Esophagus squamous epithelium (tissue), 4 donors: ENCODE results near the gene MUC20.

Source experiments
- CTCF ChIP-seq, 6 experiments: fragments of 450-650 bp in 4 of 6; fragments of 200-600 bp in 2 of 6; sonication (generic) in 2 of 6; IDR thresholded peaks; one replicate each; pipeline ENCODE4 v1.5.1; 2016 to 2019; ENCODE audit warnings: antibody characterized with exemption in 6 of 6, mild to moderate bottlenecking in 4 of 6, moderate library complexity in 4 of 6
- POLR2A ChIP-seq, 4 donors: fragments of 450-650 bp; IDR thresholded peaks; one replicate each; pipeline ENCODE4 v1.6.1; 2017; ENCODE audit warnings: antibody characterized with exemption in 4 of 4, mild to moderate bottlenecking in 4 of 4, moderate library complexity in 3 of 4

GRCh38 chr3:195746751-195747150 lies 26.0 kb downstream of the MUC20 start:
- TF ChIP-seq CTCF (IDR thresholded peaks at IDR 0.05) (no peak), POLR2A (IDR thresholded peaks at IDR 0.05) (no peak)
